Measurements from ENCODE around the gene LGALS3. TPM values are rescaled to one million over a fixed set of nuclear protein-coding genes. Genes with fewer than 3 reads are reported as not detected.

The LGALS3 gene
- total and polyA plus RNA-seq, 12 donors = 11.6 to 248 (median 120) TPM

GRCh38 chr14:55139696-55140509, 10.9 kb downstream of the LGALS3 start:
- Histone ChIP-seq H3K27ac (no peak overlapping the region), H3K4me1 (replicated peaks in 1 of 2) (no peaks in the 10 kb centered on the region)
- intact Hi-C loops (cut with DNase I) = loop anchor here in 1 of 2 donors (5.0 kb wide), 1 partner anchor 38 kb away; no protein-coding TSS in a partner anchor

DNA sequence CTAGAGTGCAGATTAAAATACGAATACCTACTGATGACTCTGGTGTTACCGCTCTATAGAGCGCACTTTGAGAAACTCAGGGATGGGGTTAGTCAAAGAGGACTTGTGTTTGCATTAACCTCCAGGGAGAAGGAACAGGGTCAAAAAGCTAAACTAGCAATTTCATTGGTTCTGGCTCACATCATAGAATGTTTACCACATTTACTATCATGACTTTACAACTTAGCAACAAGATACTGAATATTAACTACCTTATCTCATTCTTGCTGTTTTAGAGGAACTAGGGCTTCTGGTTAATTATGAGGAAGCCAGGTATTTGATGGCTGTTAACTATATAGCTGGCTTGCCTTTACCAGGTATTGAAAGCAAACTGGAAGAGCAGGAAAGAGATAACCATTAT, 12.8 kb downstream of the LGALS3 start:
- TF ChIP-seq, protein P1, sequence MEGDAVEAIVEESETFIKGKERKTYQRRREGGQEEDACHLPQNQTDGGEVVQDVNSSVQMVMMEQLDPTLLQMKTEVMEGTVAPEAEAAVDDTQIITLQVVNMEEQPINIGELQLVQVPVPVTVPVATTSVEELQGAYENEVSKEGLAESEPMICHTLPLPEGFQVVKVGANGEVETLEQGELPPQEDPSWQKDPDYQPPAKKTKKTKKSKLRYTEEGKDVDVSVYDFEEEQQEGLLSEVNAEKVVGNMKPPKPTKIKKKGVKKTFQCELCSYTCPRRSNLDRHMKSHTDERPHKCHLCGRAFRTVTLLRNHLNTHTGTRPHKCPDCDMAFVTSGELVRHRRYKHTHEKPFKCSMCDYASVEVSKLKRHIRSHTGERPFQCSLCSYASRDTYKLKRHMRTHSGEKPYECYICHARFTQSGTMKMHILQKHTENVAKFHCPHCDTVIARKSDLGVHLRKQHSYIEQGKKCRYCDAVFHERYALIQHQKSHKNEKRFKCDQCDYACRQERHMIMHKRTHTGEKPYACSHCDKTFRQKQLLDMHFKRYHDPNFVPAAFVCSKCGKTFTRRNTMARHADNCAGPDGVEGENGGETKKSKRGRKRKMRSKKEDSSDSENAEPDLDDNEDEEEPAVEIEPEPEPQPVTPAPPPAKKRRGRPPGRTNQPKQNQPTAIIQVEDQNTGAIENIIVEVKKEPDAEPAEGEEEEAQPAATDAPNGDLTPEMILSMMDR (IDR thresholded peaks at IDR 0.05) = no peak
- no peak for TF ChIP-seq POLR2A (IDR thresholded peaks at IDR 0.05)
- intact Hi-C loops (cut with DNase I) = no loop called here
- H3K4me1 ChIP-seq (replicated peaks in 1 of 2) = no peaks in the 10 kb centered on the region
- DNase-seq = no peak
- no peak overlapping the region for H3K4me3 ChIP-seq
- H3K27me3 ChIP-seq = no peaks in the 10 kb centered on the region
- H3K9me3 ChIP-seq (replicated peaks in 1 of 3) = no peaks in the 10 kb centered on the region
- H3K27ac ChIP-seq = no peak overlapping the region
- WGBS, 4 donors = 91 to 99% (median 98%) methylated on average over 3 of the region's 3 CpGs
- H3K36me3 ChIP-seq (replicated peaks in 1 of 2) = peaks cover 0 to 48% of the 10 kb centered on the region in 2 donors

More at GRCh38 chr14:55139696-55140509, 10.9 kb downstream of the LGALS3 start:
- H3K36me3 ChIP-seq (replicated peaks in 1 of 2) = peaks cover 0 to 46% of the 10 kb centered on the region in 2 donors
- H3K9me3 ChIP-seq (replicated peaks in 1 of 3) = no peaks in the 10 kb centered on the region
- H3K4me3 ChIP-seq = no peak overlapping the region
- WGBS, 4 donors = 94 to 96% (median 96%) methylated on average over 4 of the region's 4 CpGs
- no peaks in the 10 kb centered on the region for H3K27me3 ChIP-seq
- DNase-seq = no peak
- TF ChIP-seq, protein P1 (IDR thresholded peaks at IDR 0.05) = no peak
- TF ChIP-seq POLR2A (IDR thresholded peaks at IDR 0.05) = no peak

DNA sequence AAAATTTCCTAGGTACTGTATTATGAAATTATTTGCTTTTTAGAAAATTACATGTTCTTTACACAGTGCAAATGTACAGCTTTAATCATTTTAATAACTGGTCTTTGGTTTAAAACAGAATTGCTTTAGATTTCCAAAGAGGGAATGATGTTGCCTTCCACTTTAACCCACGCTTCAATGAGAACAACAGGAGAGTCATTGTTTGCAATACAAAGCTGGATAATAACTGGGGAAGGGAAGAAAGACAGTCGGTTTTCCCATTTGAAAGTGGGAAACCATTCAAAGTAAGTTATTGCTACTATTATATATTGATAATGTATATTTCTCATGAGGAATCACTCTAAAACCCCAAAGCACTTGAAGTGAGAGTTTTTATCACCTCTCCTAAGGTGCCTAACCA, 13.4 kb downstream of the LGALS3 start:
- 84 to 95% (median 88%) methylated on average over 2 of the region's 2 CpGs for WGBS, 4 donors
- Histone ChIP-seq H3K36me3 (replicated peaks in 1 of 2) (peaks cover 0 to 48% of the 10 kb centered on the region in 2 donors), H3K9me3 (replicated peaks in 1 of 3) (no peaks in the 10 kb centered on the region), H3K27ac (no peak overlapping the region), H3K4me1 (replicated peaks in 1 of 2) (no peaks in the 10 kb centered on the region), H3K27me3 (no peaks in the 10 kb centered on the region), H3K4me3 (no peak overlapping the region)
- intact Hi-C loops (cut with DNase I) = no loop called here
- DNase-seq = no peak
- no peak for TF ChIP-seq POLR2A (IDR thresholded peaks at IDR 0.05)
- TF ChIP-seq, protein P1 (IDR thresholded peaks at IDR 0.05) = no peak

DNA sequence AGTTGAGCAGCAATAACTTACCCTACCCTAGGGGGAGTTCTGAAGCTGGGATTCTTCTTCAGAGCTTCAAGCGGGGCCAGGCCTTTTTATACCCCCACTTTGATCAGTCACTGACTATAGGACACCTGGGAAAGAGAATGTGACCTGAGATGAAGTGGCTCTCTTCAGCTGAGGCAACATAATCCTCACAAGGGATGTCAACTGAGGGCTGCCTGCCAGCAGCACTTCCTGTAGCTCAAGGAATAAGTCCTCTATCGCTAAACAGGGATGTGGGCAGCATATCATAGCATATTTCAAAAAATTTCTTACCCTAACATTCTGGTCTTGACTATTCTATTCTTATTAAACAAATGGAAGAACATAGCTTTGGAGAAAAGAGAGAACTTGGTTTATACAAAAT, 17.4 kb downstream of the LGALS3 start:
- no peak overlapping the region for H3K4me3 ChIP-seq
- H3K9me3 ChIP-seq (replicated peaks in 1 of 3) = no peaks in the 10 kb centered on the region
- DNase-seq = no peak
- H3K27me3 ChIP-seq = no peaks in the 10 kb centered on the region
- intact Hi-C loops (cut with DNase I) = no loop called here
- H3K27ac ChIP-seq = no peak overlapping the region
- H3K4me1 ChIP-seq (replicated peaks in 1 of 2) = no peaks in the 10 kb centered on the region
- WGBS, 4 donors = 78 to 83% (median 79%) methylated on average over 2 of the region's 2 CpGs
- no peak for TF ChIP-seq POLR2A (IDR thresholded peaks at IDR 0.05)
- TF ChIP-seq, protein P1 (IDR thresholded peaks at IDR 0.05) = no peak
- peaks cover 0 to 20% of the 10 kb centered on the region in 2 donors for H3K36me3 ChIP-seq (replicated peaks in 1 of 2)
